ENCODE measurements around the gene EIF1B. TPM values are rescaled to one million over a fixed set of nuclear protein-coding genes. Genes with fewer than 3 reads are reported as not detected.

Gene EIF1B
- total and polyA plus RNA-seq, 2 experiments from 2014 or later, result 20.2 to 87.4 TPM

GRCh38 chr3:40324621-40325020 is 15.1 kb downstream of the EIF1B start:
- DNase-seq, result no peak
- TF ChIP-seq EZH2 (IDR thresholded peaks at IDR 0.05; ENCODE audit: insufficient read depth, poor library complexity, severe bottlenecking) (no peak), EZH2phosphoT487 (IDR thresholded peaks at IDR 0.05; ENCODE audit: insufficient read depth, low read depth) (no peak)
- H3K36me3 ChIP-seq (ENCODE audit: low read depth), result no peaks in the 10 kb centered on the region
- 64 to 65% methylated on average over 4 of the region's 4 CpGs for WGBS, 2 experiments (ENCODE audit: low coverage in 1 of 2, low lambda C conversion rate in 2 of 2, missing lambda C conversion rate in 2 of 2)
- no peaks in the 10 kb centered on the region for H3K4me1 ChIP-seq (ENCODE audit: insufficient read depth)
- no peaks in the 10 kb centered on the region for H3K9me2 ChIP-seq (ENCODE audit: insufficient read depth)
- H4K20me1 ChIP-seq (ENCODE audit: insufficient read depth), result no peaks in the 10 kb centered on the region
- H3K4me2 ChIP-seq (ENCODE audit: unreplicated experiment), result no peak overlapping the region
- H3K27me3 ChIP-seq (replicated peaks; ENCODE audit: insufficient read depth), result no peaks in the 10 kb centered on the region
- in situ Hi-C loops (cut with MboI), result loop anchor here (25.0 kb wide), 2 partner anchors 263 to 1563 kb away; no protein-coding TSS in a partner anchor
- no peaks in the 10 kb centered on the region for H3K9me3 ChIP-seq (ENCODE audit: low read depth)
- no peak overlapping the region for H3K27ac ChIP-seq
- no peak overlapping the region for H3K4me3 ChIP-seq
- H3K9ac ChIP-seq, result no peak overlapping the region
- H2AFZ ChIP-seq, result no peak overlapping the region
- no peaks in the 10 kb centered on the region for H3K79me2 ChIP-seq (ENCODE audit: insufficient read depth)
- no peaks in the 10 kb centered on the region for H3F3A ChIP-seq (ENCODE audit: insufficient read depth)

- Histone ChIP-seq H3K27me3 (replicated peaks; ENCODE audit: insufficient read depth) (no peaks in the 10 kb centered on the region), H4K20me1 (ENCODE audit: insufficient read depth) (no peaks in the 10 kb centered on the region), H3K9me3 (ENCODE audit: low read depth) (no peaks in the 10 kb centered on the region), H3K27ac (no peak overlapping the region), H3K79me2 (ENCODE audit: insufficient read depth) (no peaks in the 10 kb centered on the region), H3F3A (ENCODE audit: insufficient read depth) (no peaks in the 10 kb centered on the region), H3K9ac (no peak overlapping the region), H3K4me2 (ENCODE audit: unreplicated experiment) (no peak overlapping the region), H3K4me1 (ENCODE audit: insufficient read depth) (no peaks in the 10 kb centered on the region), H3K9me2 (ENCODE audit: insufficient read depth) (no peaks in the 10 kb centered on the region), H3K4me3 (no peak overlapping the region), H3K36me3 (ENCODE audit: low read depth) (no peaks in the 10 kb centered on the region), H2AFZ (no peak overlapping the region)
- DNase-seq, result no peak
- in situ Hi-C loops (cut with MboI), result loop anchor here (25.0 kb wide), 2 partner anchors 262 to 1562 kb away; no protein-coding TSS in a partner anchor
- no peak for TF ChIP-seq EZH2phosphoT487 (IDR thresholded peaks at IDR 0.05; ENCODE audit: insufficient read depth, low read depth)
- TF ChIP-seq EZH2 (IDR thresholded peaks at IDR 0.05; ENCODE audit: insufficient read depth, poor library complexity, severe bottlenecking), result no peak
These were observed 16.0 kb downstream of the EIF1B start for GRCh38 chr3:40325465-40325864.

- WGBS, 2 experiments (ENCODE audit: low coverage in 1 of 2, low lambda C conversion rate in 2 of 2, missing lambda C conversion rate in 2 of 2), result 74 to 78% methylated on average over 5 of the region's 5 CpGs
- Histone ChIP-seq H3K4me3 (no peak overlapping the region), H4K20me1 (ENCODE audit: insufficient read depth) (no peaks in the 10 kb centered on the region), H3K9me2 (ENCODE audit: insufficient read depth) (no peaks in the 10 kb centered on the region), H3K36me3 (ENCODE audit: low read depth) (no peaks in the 10 kb centered on the region), H3K4me2 (ENCODE audit: unreplicated experiment) (no peak overlapping the region), H3K4me1 (ENCODE audit: insufficient read depth) (no peaks in the 10 kb centered on the region), H3F3A (ENCODE audit: insufficient read depth) (no peaks in the 10 kb centered on the region), H3K79me2 (ENCODE audit: insufficient read depth) (no peaks in the 10 kb centered on the region), H3K9me3 (ENCODE audit: low read depth) (no peaks in the 10 kb centered on the region), H2AFZ (no peak overlapping the region), H3K27me3 (replicated peaks; ENCODE audit: insufficient read depth) (no peaks in the 10 kb centered on the region), H3K9ac (no peak overlapping the region), H3K27ac (no peak overlapping the region)
- in situ Hi-C loops (cut with MboI), result loop anchor here (25.0 kb wide), 2 partner anchors 259 to 1559 kb away; no protein-coding TSS in a partner anchor
- no peak for TF ChIP-seq EZH2phosphoT487 (IDR thresholded peaks at IDR 0.05; ENCODE audit: insufficient read depth, low read depth)
- no peak for DNase-seq
These were observed 18.9 kb downstream of the EIF1B start for GRCh38 chr3:40328374-40328773.

GRCh38 chr3:40329071-40329470 is 19.6 kb downstream of the EIF1B start:
- Histone ChIP-seq H3K79me2 (ENCODE audit: insufficient read depth) (no peaks in the 10 kb centered on the region), H3K9me2 (ENCODE audit: insufficient read depth) (no peaks in the 10 kb centered on the region), H3K4me1 (ENCODE audit: insufficient read depth) (no peaks in the 10 kb centered on the region), H2AFZ (no peak overlapping the region), H3K27ac (no peak overlapping the region), H3F3A (ENCODE audit: insufficient read depth) (no peaks in the 10 kb centered on the region), H3K27me3 (replicated peaks; ENCODE audit: insufficient read depth) (no peaks in the 10 kb centered on the region), H4K20me1 (ENCODE audit: insufficient read depth) (no peaks in the 10 kb centered on the region), H3K9me3 (ENCODE audit: low read depth) (no peaks in the 10 kb centered on the region), H3K4me3 (no peak overlapping the region), H3K9ac (no peak overlapping the region), H3K36me3 (ENCODE audit: low read depth) (no peaks in the 10 kb centered on the region), H3K4me2 (ENCODE audit: unreplicated experiment) (no peak overlapping the region)
- DNase-seq, result no peak
- in situ Hi-C loops (cut with MboI), result loop anchor here (25.0 kb wide), 2 partner anchors 258 to 1558 kb away; no protein-coding TSS in a partner anchor
- TF ChIP-seq EZH2 (IDR thresholded peaks at IDR 0.05; ENCODE audit: insufficient read depth, poor library complexity, severe bottlenecking) (no peak), EZH2phosphoT487 (IDR thresholded peaks at IDR 0.05; ENCODE audit: insufficient read depth, low read depth) (no peak)
- 90 to 92% methylated on average over 4 of the region's 4 CpGs for WGBS, 2 experiments (ENCODE audit: low coverage in 1 of 2, low lambda C conversion rate in 2 of 2, missing lambda C conversion rate in 2 of 2)

GRCh38 chr3:40332684-40333083 is 23.2 kb downstream of the EIF1B start:
- H3K9ac ChIP-seq, result no peak overlapping the region
- in situ Hi-C loops (cut with MboI), result loop anchor here (25.0 kb wide), 2 partner anchors 255 to 1555 kb away; no protein-coding TSS in a partner anchor
- H3K27ac ChIP-seq, result no peak overlapping the region
- no peak for DNase-seq
- H3K36me3 ChIP-seq (ENCODE audit: low read depth), result no peaks in the 10 kb centered on the region
- H3K4me1 ChIP-seq (ENCODE audit: insufficient read depth), result no peaks in the 10 kb centered on the region
- TF ChIP-seq EZH2phosphoT487 (IDR thresholded peaks at IDR 0.05; ENCODE audit: insufficient read depth, low read depth), result no peak
- no peak for TF ChIP-seq EZH2 (IDR thresholded peaks at IDR 0.05; ENCODE audit: insufficient read depth, poor library complexity, severe bottlenecking)
- H3K4me2 ChIP-seq (ENCODE audit: unreplicated experiment), result no peak overlapping the region
- H3K9me3 ChIP-seq (ENCODE audit: low read depth), result no peaks in the 10 kb centered on the region
- H3F3A ChIP-seq (ENCODE audit: insufficient read depth), result no peaks in the 10 kb centered on the region
- H3K4me3 ChIP-seq, result no peak overlapping the region
- WGBS, 2 experiments (ENCODE audit: low coverage in 1 of 2, low lambda C conversion rate in 2 of 2, missing lambda C conversion rate in 2 of 2), result 75 to 77% methylated on average over 10 of the region's 10 CpGs
- no peak overlapping the region for H2AFZ ChIP-seq
- no peaks in the 10 kb centered on the region for H3K79me2 ChIP-seq (ENCODE audit: insufficient read depth)
- H3K27me3 ChIP-seq (replicated peaks; ENCODE audit: insufficient read depth), result no peaks in the 10 kb centered on the region
- H4K20me1 ChIP-seq (ENCODE audit: insufficient read depth), result no peaks in the 10 kb centered on the region
- H3K9me2 ChIP-seq (ENCODE audit: insufficient read depth), result no peaks in the 10 kb centered on the region

Measured in GM23248 (cell line).